B cell (primary cell): ENCODE data around the gene RNASE4. TPM values are rescaled to one million over a fixed set of nuclear protein-coding genes. Genes with fewer than 3 reads are reported as not detected.

ENCODE experiments used
- ATAC-seq: fragments of 200-7000 bp; cut with Tn5 transposase; one replicate; pipeline ENCODE4 v1.10.0; 2021; ENCODE audit warnings: low read depth, mild to moderate bottlenecking, moderate number of reproducible peaks, moderate library complexity
- CTCF ChIA-PET: fragments of 350-600 bp; sonication (Branson Sonifier 250); formaldehyde crosslinking; loops from one replicate; lab custom pipeline; 2021; ENCODE audit warnings: antibody characterized with exemption, inconsistent platforms; lab: Charles Lee
- POLR2A ChIA-PET: fragments of 350-600 bp; sonication (Branson Sonifier 250); formaldehyde crosslinking; loops from one replicate; lab custom pipeline; 2021; ENCODE audit warnings: antibody characterized with exemption; lab: Charles Lee
- DNase-seq: peaks from one replicate; pipeline ENCODE4 v3.0.0; 2013
- H2AFZ ChIP-seq: 2 replicates; pipeline ENCODE4 v1.6.1; 2012; ENCODE audit warnings: mild to moderate bottlenecking, low read depth, low read length; ENCODE audit not compliant: insufficient read depth, poor library complexity, severe bottlenecking
- H3K27ac ChIP-seq, 2 donors: 1 replicate in 1 of 2; 2 replicates in 1 of 2; pipeline ENCODE4 v1.5.1; 2012 to 2013; ENCODE audit warnings: low read length in 2 of 2, mild to moderate bottlenecking in 2 of 2, moderate library complexity in 1 of 2
- H3K27me3 ChIP-seq, 4 experiments: fragments of 200-600 bp in 1 of 4; sonication (generic) in 1 of 4; replicated peaks in 1 of 4; 1 replicate in 2 of 4; 2 replicates in 2 of 4; pipeline versions ENCODE4 v1.6.1 to v1.7.0; 2013 to 2016; ENCODE audit warnings: low read length in 3 of 4, mild to moderate bottlenecking in 2 of 4, mixed read lengths in 1 of 4, moderate library complexity in 1 of 4; ENCODE audit not compliant: insufficient read depth in 4 of 4, control insufficient read depth in 3 of 4; ENCODE audit errors: control extremely low read depth in 1 of 4
- H3K36me3 ChIP-seq, 2 experiments: replicated peaks in 1 of 2; 1 replicate in 1 of 2; 2 replicates in 1 of 2; pipeline versions ENCODE4 v1.6.1 to v1.7.1; 2013; ENCODE audit warnings: low read length in 1 of 2; ENCODE audit not compliant: insufficient read depth in 2 of 2, control insufficient read depth in 1 of 2; ENCODE audit errors: control extremely low read depth in 1 of 2, extremely low read depth in 1 of 2
- H3K4me1 ChIP-seq, 2 donors: fragments of 200-600 bp in 1 of 2; sonication (generic) in 1 of 2; 1 replicate in 1 of 2; 2 replicates in 1 of 2; pipeline versions ENCODE4 v1.5.1 to v1.6.1; 2013 to 2017; ENCODE audit warnings: low read length in 2 of 2; ENCODE audit not compliant: control insufficient read depth in 2 of 2, insufficient read depth in 2 of 2
- H3K4me2 ChIP-seq: replicated peaks from 2 replicates; pipeline ENCODE3; 2012; ENCODE audit warnings: mild to moderate bottlenecking, low read depth, low read length; ENCODE audit not compliant: poor library complexity, severe bottlenecking
- H3K4me3 ChIP-seq, 5 experiments: fragments of 200-600 bp in 1 of 5; sonication (generic) in 1 of 5; 1 replicate in 3 of 5; 2 replicates in 2 of 5; pipeline versions ENCODE4 v1.5.1 to v1.7.0; 2011 to 2016; ENCODE audit warnings: low read length in 4 of 5, mild to moderate bottlenecking in 4 of 5, low read depth in 2 of 5, control low read depth in 1 of 5, moderate library complexity in 1 of 5; ENCODE audit not compliant: insufficient read depth in 1 of 5; ENCODE audit errors: control extremely low read depth in 1 of 5, extremely low read depth in 1 of 5
- H3K79me2 ChIP-seq: fragments of 200-600 bp; sonication (generic); one replicate; pipeline ENCODE4 v1.6.0; 2016; ENCODE audit warnings: low read length; ENCODE audit not compliant: control insufficient read depth, insufficient read depth
- H3K9ac ChIP-seq: fragments of 200-600 bp; sonication (generic); 2 replicates; pipeline ENCODE4 v1.6.1; 2017; ENCODE audit warnings: mild to moderate bottlenecking, low read length, moderate library complexity
- H3K9me3 ChIP-seq, 3 donors: one replicate each; pipeline versions ENCODE4 v1.6.1 to v1.7.1; 2013; ENCODE audit warnings: low read length in 2 of 3; ENCODE audit not compliant: control insufficient read depth in 2 of 3, insufficient read depth in 1 of 3; ENCODE audit errors: control extremely low read depth in 1 of 3
- H4K20me1 ChIP-seq: 2 replicates; pipeline ENCODE4 v1.6.0; 2012; ENCODE audit warnings: mild to moderate bottlenecking, low read length; ENCODE audit not compliant: insufficient read depth, control insufficient read depth, poor library complexity, severe bottlenecking
- H3K27ac Mint-ChIP-seq: one replicate; pipeline ENCODE4 v1.8.0; 2021; ENCODE audit warnings: mixed read lengths
- H3K27me3 Mint-ChIP-seq: one replicate; pipeline ENCODE4 v1.8.0; 2021; ENCODE audit warnings: mixed read lengths
- H3K4me1 Mint-ChIP-seq: one replicate; pipeline ENCODE4 v1.8.0; 2021; ENCODE audit warnings: mixed read lengths
- H3K4me3 Mint-ChIP-seq: one replicate; pipeline ENCODE4 v1.8.0; 2021; ENCODE audit warnings: mixed read lengths
- H3K9me3 Mint-ChIP-seq: one replicate; pipeline ENCODE4 v1.8.0; 2022; ENCODE audit warnings: mixed read lengths; ENCODE audit not compliant: insufficient read depth
- EZH2 ChIP-seq: IDR thresholded peaks from 2 replicates; pipeline ENCODE4 v1.6.1; 2012; ENCODE audit warnings: borderline replicate concordance, low read depth, mild to moderate bottlenecking, moderate library complexity, low read length; ENCODE audit not compliant: insufficient read depth, poor library complexity, severe bottlenecking
- WGBS: methylation state at CpG from one replicate; pipeline ENCODE4 v1.1.5; 2013; ENCODE audit warnings: missing lambda C conversion rate; ENCODE audit not compliant: insufficient coverage; 5-methylcytosine and 5-hydroxymethylcytosine counted together
- intact Hi-C: fragments of 100-400 bp; cut with micrococcal nuclease; formaldehyde crosslinking; loops from one replicate; pipeline ENCODE4 v1.10.0; 2022
- polyA minus RNA-seq: library from RNA; depleted of rRNA, polyadenylated mRNA; stranded (reverse); fragments of >200 nt; gene quantifications from 2 replicates; pipeline ENCODE4 v1.2.3, GENCODE V29; 2012
- polyA plus RNA-seq: library from polyadenylated mRNA; depleted of rRNA; stranded (reverse); fragments of >200 nt; gene quantifications from 2 replicates; pipeline ENCODE4 v1.2.3, GENCODE V29; 2012
- total RNA-seq, 2 donors: library from RNA; stranded (reverse); fragments of 120-200 nt in 1 of 2; gene quantifications; 1 replicate in 1 of 2; 2 replicates in 1 of 2; pipeline versions ENCODE4 v1.2.3 to v1.2.4, GENCODE V29; 2013 to 2022
- TF ChIP-seq, protein P1 (sequence below): fragments of 200-600 bp; IDR thresholded peaks from one replicate; pipeline ENCODE4 v1.8.0; 2022; ENCODE audit warnings: antibody characterized with exemption, mild to moderate bottlenecking

RNASE4 gene, protein sequence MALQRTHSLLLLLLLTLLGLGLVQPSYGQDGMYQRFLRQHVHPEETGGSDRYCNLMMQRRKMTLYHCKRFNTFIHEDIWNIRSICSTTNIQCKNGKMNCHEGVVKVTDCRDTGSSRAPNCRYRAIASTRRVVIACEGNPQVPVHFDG
- total RNA-seq, result 0.49 and 1.8 TPM in 2 replicates
- total RNA-seq (2013), result 0.93 TPM
- 1.2 and 1.8 TPM in 2 replicates for polyA plus RNA-seq
- 1.4 and 6.9 TPM in 2 replicates for polyA minus RNA-seq

DNA sequence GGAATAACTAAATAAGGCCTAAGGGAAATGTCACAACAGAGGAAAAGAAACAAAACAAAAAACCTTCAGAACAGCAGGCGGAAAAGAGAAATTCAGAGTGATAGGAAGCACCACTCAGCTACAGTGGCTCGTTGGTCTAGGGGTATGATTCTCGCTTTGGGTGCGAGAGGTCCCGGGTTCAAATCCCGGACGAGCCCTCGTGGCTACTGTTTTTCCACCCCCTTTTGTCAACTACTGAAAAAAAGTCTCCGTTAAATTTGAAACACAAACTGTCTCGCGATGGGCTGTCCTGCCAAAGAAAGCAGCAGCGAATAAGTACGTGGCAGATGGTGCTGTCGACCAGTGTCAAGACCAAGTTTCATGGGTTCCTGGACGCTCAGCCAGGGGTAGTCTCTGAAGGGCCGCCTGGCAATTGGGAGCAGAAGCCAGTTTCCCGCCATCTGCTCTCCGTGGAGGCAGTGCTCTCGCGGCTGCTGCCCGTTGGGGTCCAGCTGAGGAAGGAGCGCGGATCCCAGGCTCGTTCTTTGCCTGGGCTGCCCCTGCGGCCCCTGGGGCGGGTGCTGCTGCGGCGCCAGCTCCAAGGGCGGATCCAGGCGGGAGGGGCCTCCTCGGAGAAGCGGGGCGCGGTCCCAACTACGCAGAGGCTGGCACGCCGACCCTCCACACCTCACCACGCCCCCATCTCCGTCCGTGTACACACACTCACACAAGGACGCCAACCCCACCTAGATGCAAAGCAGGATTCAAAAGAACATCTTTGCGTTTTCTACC lies at the start of gene RNASE4:
Gene RNASE4, plus strand, starts transcription at position 670 of the 771 bp plus-strand sequence. CDS start 14,812 bp downstream, outside the sequence.
- Histone ChIP-seq H3K4me3 (peak within 1 kb of the TSS; percentile 81 to 95 (median 92)), H3K4me1 (peaks cover 31 to 48% of the 10 kb centered on the region in 2 donors), H3K4me2 (peak within 1 kb of the TSS; percentile 76), H3K27me3 (no peaks in the 10 kb centered on the region), H3K9ac (peak within 1 kb of the TSS; percentile 87), H3K36me3 (no peaks in the 10 kb centered on the region), H3K9me3 (no peaks in the 10 kb centered on the region), H2AFZ (peak within 1 kb of the TSS; percentile 81), H3K79me2 (no peaks in the 10 kb centered on the region), H4K20me1 (no peaks in the 10 kb centered on the region), H3K27ac (peak within 1 kb of the TSS; percentile 92 to 94)
- peak; percentile 17 for ATAC-seq
- H3K4me1 Mint-ChIP-seq, result peaks cover 10% of the 10 kb centered on the region
- WGBS, result under 1% methylated on average over 41 of the region's 42 CpGs
- CTCF ChIA-PET, result interaction anchor here (0.8 to 20.0 kb wide), 13 partner anchors 12 to 357 kb away, joined by 3 to 445 read pairs (median 6); partner anchors contain the start of gene PARP2
- H3K27ac Mint-ChIP-seq, result no peak within 1 kb of the TSS
- TF ChIP-seq EZH2, result no peak
- TF ChIP-seq, protein P1, sequence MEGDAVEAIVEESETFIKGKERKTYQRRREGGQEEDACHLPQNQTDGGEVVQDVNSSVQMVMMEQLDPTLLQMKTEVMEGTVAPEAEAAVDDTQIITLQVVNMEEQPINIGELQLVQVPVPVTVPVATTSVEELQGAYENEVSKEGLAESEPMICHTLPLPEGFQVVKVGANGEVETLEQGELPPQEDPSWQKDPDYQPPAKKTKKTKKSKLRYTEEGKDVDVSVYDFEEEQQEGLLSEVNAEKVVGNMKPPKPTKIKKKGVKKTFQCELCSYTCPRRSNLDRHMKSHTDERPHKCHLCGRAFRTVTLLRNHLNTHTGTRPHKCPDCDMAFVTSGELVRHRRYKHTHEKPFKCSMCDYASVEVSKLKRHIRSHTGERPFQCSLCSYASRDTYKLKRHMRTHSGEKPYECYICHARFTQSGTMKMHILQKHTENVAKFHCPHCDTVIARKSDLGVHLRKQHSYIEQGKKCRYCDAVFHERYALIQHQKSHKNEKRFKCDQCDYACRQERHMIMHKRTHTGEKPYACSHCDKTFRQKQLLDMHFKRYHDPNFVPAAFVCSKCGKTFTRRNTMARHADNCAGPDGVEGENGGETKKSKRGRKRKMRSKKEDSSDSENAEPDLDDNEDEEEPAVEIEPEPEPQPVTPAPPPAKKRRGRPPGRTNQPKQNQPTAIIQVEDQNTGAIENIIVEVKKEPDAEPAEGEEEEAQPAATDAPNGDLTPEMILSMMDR, result no peak
- H3K9me3 Mint-ChIP-seq, result no peaks in the 10 kb centered on the region
- H3K27me3 Mint-ChIP-seq, result no peaks in the 10 kb centered on the region
- intact Hi-C loops, result loop anchor here (1.0 to 5.0 kb wide), 5 partner anchors 7 to 288 kb away; partner anchors contain the start of gene APEX1
- peak; percentile 91 for DNase-seq
- POLR2A ChIA-PET, result interaction anchor here (1.4 to 5.8 kb wide), 5 partner anchors 16 to 341 kb away, joined by 3 to 42 read pairs (median 20); partner anchors contain the start of gene PARP2
- no peak within 1 kb of the TSS for H3K4me3 Mint-ChIP-seq

DNA sequence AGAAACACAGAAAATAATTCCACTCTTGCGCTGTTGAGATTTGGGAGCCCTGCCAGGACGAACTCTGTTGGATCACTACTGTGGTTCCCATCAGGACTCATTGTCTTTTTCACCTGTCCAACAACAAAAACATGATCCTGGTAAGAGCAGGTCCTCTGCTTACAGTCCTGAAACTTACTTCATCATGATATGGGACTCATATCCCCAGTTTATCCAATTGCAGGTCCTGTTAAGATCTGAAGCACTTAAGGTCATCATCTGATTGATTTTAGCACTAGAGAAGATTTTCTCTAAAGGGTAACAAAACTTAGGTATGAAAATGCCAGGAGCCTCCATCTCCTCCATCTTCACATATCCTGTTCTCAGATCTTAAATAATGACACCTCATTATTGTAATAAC lies 42.8 kb upstream of the RNASE4 start, which contains the start of gene OR6S1:
Gene OR6S1, minus strand, starts transcription at position 101 of the 400 bp plus-strand sequence. Its CDS starts 0 bp downstream, at position 101.
- no peaks in the 10 kb centered on the region for H3K4me1 ChIP-seq
- H3K4me2 ChIP-seq, result no peak within 1 kb of the TSS
- ATAC-seq (no peak), DNase-seq (no peak)
- POLR2A ChIA-PET, result no interaction called here
- no peak within 1 kb of the TSS for H3K4me3 ChIP-seq
- CTCF ChIA-PET, result no interaction called here
- H3K27ac Mint-ChIP-seq, result no peak within 1 kb of the TSS
- H3K9me3 ChIP-seq, result no peaks in the 10 kb centered on the region
- H4K20me1 ChIP-seq, result no peaks in the 10 kb centered on the region
- no peak within 1 kb of the TSS for H2AFZ ChIP-seq
- intact Hi-C loops, result no loop called here
- no peak within 1 kb of the TSS for H3K4me3 Mint-ChIP-seq
- peaks cover 52% of the 10 kb centered on the region for H3K27me3 Mint-ChIP-seq
- peaks cover 0 to 19% (median 7%) of the 10 kb centered on the region in 4 experiments for H3K27me3 ChIP-seq
- no peaks in the 10 kb centered on the region for H3K36me3 ChIP-seq
- no peaks in the 10 kb centered on the region for H3K79me2 ChIP-seq
- 93% methylated on average over 2 of the region's 2 CpGs for WGBS
- no peaks in the 10 kb centered on the region for H3K9me3 Mint-ChIP-seq
- H3K9ac ChIP-seq, result no peak within 1 kb of the TSS
- H3K4me1 Mint-ChIP-seq, result no peaks in the 10 kb centered on the region
- TF ChIP-seq, protein P1, result no peak
- no peak for TF ChIP-seq EZH2
- no peak within 1 kb of the TSS for H3K27ac ChIP-seq
